GM19452 (cell line): ENCODE results near the gene ZMAT2.
"Not testable (repeated sequence)": the region's sequence is repeated elsewhere in the genome, so short reads cannot be mapped to it uniquely, and the experiment has no call there.

ENCODE experiments used
- ATAC-seq: cut with Tn5 transposase; IDR thresholded peaks from one replicate; pipeline ENCODE4 v1.9.1; 2021; ENCODE audit not compliant: unreplicated experiment

ZMAT2 gene, protein sequence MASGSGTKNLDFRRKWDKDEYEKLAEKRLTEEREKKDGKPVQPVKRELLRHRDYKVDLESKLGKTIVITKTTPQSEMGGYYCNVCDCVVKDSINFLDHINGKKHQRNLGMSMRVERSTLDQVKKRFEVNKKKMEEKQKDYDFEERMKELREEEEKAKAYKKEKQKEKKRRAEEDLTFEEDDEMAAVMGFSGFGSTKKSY

DNA sequence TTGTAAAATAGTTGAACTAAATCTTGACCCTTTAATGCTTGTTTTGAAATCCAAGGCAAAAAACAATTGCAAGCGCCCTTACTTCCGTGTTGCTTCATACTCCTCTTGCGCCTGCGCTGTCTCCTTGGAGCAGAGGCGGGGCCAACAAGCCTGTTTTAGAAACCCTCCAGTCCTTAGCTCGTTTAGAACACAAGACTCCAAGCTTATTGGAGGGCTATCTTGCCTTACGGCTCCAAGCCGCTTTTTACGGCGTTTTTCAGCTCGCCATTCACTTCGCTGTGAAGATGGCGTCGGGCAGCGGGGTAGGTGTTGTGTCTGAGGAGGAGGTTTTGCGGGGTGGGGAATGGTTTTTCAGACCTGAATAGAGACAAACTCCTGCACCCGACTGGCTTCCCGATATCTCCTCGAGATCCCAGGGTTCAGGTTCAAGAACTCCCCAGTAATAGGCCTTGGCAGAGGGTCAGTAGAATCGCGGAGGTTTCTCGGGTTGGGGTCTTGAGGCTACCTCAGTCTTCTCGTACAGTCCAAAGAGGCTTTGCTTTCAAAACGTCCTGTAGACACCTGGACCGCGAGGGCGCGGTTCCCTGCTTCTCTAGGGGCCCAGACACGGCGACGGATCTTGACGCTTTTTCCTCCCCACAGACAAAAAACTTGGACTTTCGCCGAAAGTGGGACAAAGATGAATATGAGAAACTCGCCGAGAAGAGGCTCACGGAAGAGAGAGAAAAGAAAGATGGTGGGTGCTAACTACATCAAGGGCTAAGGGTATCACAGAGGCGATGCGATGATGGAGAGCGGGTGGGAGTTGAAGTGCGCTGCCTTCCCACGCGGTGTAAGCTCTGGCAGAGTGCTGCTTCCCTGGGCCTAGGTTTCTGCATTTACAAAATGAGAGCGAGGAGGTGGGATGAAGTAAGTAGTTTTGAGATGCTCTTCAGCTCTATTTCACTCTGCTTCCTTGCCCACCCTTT, at the start of gene ZMAT2:
Gene ZMAT2 (plus strand): TSS at position 271 of the 968 bp plus-strand sequence. CDS start 14 bp downstream, at position 285.
- ATAC-seq, result peak; percentile 92

DNA sequence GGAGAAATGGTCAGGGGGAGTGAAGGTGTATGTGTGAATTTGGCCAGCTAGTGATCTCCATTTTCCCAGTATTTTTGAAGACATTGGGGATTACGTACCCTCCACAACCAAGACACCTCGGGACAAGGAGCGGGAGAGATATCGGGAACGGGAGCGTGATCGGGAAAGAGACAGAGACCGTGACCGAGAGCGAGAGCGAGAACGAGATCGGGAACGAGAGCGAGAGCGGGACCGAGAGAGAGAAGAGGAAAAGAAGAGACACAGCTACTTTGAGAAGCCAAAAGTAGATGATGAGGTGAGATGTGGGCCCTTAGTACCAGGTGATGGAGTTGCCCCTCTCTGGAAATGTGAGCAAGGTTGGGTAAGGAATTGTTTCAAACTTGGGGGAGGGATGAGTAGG, 41.4 kb upstream of the ZMAT2 start:
- ATAC-seq, result no peak

DNA sequence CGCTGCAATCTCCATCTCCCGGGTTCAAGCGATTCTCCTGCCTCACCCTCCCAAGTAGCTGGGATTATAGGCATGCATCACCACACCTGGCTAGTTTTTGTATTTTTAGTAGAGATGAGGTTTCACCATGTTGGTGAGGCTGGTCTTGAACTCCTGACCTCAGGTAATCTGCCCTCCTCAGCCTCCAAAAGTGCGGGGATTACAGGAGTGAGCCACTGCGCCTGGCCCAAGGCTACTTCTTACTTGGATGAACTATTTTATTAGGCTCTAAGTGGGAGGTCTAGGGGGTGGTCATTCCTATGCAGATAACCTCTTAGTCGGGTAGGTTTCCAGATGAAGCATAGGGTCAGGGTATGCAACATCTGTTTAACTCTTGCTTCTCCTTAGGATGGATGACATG, 39.9 kb upstream of the ZMAT2 start:
- ATAC-seq, result not testable (repeated sequence)

DNA sequence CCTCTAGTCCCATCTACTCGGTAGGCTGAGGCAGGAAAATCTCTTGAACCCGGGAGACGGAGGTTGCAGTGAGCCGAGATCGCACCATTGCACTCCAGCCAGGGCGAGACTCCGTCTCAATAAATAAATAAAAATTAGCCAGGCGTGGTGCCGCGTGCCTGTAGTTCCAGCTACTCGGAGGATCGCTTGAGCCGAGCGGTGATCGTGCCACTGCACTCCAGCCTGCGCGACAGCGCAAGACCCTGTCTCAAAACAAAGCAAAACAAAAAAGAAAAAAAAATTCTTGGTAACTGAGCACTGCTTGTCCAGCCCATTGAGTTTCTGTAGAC, 36.3 kb upstream of the ZMAT2 start:
- no peak for ATAC-seq

DNA sequence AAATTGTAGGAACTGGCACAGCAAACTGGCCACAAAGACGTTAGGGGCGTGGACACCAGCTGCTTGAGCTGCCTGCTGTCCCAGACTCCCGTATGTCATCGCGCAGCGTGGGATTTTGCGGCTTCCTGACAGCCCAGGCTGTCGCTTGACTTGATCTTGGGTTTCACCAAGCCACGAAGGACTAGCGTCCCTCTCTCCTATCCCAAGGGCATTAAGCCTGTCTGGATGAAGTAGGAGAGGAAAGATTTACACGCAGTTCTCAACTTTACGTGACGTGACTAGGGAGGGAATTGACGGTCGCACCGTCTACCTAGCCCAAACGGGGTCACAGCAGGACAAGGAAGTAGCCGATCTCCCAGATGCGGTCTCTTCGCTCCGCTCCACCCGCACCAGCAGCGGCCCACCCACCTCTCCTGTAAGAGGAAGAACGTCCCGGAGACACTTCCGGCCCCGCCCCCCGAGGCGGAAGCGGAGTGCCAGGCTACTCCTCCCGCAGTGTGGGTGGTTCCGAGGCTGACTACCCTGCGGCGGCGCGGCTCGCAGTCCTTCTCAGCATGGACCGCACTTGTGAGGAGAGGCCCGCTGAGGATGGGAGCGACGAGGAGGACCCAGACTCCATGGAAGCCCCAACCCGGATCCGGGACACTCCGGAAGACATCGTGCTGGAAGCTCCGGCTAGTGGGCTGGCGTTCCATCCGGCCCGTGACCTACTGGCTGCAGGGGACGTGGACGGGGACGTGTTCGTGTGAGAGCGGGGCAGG, 35.7 kb upstream of the ZMAT2 start, which contains the start of gene WDR55:
Gene WDR55 (plus strand): TSS at position 546 of the 761 bp plus-strand sequence. CDS start 9 bp downstream, at position 555.
- ATAC-seq, result peak; percentile 99

DNA sequence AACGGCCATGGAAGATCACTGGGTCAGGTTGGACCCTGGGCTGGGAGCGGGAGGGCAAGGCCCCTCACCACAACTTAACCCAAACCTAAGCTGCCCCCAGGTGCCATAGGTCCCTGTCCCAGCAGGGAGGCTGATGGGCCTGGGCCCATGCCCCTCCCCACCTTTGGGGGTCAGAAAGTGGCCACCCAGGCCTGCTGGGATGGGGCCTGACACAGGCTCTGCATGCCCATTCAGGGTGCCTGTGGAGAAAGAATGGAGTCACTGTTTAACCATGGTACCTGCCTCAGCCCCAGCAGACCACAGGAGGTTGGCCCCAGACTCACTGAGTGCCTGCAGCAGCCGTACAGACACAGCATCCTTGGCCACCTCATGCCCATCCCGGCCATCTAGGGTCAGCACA, 29.2 kb upstream of the ZMAT2 start:
- not testable (repeated sequence) for ATAC-seq

DNA sequence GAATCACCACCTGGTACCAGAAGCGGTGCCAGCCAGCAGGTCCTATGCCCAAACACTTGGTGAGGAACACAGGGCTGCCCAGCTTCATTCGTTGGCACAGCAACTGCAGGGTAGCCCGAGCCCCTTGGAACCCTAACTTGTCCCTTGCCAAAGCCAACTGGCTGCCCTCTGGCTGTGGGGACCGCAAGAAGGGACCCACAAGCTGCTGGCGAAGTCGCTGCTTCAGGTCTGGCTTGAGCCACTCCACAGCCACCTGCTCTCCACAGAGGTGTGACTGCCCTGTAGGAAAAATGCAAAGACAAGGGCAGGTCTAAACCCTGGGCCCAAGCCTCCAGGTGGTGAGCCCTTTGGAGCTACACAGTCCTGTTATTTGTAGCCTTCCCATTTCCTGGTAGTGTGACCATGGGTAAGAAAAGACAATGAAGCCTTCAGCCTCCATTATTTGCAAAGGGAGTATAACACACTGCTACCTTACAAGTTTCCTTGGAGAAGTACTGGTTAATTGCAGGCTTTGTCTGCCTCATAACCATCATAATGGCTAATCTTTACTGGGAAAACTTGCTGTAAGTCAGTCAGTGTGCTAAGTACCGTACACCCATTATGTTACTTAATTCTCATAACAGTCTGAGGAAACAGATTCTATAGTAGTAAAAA, 28.6 kb upstream of the ZMAT2 start:
- ATAC-seq, result no peak

DNA sequence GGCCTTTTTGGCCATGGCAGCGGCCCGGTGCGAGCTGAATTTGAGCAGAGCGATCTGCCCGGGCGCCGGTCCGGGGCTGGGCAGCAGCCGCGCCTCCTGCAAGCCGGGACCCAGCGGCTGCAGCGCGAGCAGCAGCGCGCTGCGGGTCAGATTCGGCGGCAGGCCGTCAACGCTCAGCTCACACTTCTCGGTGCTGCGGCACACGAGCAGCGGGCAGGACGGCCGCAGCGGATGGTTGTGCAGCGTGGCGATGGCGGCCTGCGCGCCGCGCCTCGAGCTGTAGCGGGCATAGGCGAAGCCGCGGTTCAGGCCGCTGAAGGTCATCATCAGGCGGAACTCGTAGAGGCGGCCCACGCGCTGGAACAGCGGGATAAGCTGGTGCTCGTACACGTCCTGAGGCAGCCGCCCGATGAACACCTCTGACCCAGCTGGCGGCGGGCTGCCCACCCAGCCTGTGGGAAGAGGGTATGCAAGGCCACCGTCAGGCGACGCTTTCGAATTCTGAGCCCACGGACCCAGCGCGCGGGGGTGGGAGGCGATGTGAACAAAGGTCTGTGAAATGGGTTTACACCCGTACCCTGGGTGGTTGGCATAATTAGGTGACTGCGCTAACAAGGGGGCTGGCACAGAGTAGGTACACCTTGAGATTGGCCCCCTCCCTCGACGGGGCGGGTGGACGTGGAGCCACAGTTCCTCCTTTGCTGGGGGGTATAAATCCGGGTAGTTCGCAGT, 27.6 kb upstream of the ZMAT2 start:
- ATAC-seq, result no peak

DNA sequence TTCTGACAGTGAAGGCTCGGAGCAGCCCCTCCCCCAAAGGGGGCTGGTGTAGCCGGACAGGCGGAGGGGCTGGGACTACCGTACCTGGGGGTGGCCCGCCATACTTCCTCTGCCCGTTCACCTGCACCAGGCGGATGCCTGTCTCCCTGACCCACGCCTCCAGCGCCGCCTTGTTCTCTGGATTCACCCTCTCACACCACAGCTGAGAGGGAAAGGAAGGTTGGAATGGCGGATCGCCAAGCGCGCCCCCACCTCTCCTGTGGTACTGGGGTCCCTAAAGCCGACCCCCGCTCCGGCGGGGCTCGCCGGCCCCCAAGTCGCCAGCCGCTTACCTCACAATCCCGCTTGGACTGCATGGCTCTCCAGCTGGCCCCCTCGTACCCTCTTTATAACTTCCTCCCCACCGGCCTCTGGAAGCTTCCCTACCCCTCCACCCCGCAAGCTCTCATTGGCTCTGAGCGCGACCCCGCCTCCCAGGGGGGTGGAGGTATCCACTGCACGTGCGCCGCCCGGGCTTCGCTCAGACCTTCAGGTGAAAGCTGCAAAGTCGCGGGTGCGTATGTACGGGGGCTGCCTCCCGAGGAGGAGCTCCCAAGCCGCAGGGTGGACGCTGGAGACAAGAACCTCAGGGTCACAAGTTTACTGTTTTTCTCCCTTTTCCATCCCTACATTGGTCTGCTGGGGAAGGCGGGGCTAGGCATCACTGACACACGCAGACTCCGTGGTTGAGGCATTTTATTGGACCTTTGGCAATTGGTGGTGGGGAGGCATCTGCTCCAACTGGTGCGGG, 26.9 kb upstream of the ZMAT2 start, which contains the start of gene DND1:
Gene DND1 (minus strand): TSS at position 390 of the 790 bp plus-strand sequence. CDS start 34 bp downstream, at position 356.
- ATAC-seq, result no peak

DNA sequence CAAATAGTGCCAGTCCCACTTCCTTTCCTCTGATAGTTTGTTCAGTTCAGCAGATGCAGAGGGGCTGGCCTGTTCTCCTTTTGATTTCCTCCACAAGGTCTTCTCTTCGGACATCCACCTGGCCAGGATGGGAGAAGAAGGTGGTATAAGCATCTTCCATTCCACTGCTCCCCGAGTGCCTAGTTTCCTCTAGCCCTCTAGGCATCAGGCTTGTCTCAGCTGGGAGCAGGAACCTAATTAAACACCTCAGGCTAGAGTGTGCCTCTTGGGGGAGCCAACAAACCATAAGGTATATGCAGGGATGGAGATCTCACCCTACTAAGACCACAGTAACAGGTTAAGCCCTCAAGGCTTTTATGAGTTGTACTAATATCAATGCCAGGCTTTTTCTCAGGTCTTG, 26.0 kb upstream of the ZMAT2 start:
- ATAC-seq, result no peak

DNA sequence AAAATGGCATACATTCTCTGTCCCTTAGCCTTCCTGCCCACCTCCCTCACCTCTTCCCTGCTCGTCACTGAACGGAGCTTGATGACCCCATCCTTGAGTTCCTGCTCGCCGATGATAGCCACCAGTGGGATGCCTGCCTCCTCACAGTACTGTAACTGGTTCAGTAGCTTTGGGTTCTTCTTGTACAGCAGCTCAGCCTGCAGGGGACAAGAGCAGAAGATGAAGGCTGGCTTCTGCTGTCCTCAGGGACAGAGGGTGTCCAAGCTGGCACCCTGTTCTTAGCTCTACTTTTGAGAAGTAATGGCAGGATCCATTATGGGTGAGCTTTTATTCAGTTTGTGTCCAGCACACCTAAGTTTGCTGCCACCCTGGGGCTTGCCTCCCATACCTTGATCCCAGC, 25.6 kb upstream of the ZMAT2 start:
- no peak for ATAC-seq

DNA sequence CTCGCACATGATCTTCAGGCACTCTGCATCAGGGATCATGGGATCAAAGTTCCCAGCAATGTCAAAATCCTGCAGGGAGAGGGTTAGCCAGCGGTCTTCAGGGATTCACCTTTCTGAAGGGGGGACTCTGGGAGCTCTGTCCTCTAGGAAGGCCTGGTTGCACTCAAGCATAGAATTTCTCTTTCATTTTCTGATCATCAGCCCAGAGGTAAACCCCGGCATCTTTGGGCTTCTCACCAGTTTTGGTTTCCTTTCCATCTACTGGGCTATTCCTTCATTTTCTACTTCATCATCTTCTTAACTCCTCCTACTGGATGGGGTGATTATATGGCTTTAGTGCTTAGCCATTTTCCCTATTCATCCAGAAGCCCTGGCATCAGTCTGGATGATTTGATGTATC, 22.3 kb upstream of the ZMAT2 start:
- peak; percentile 68 for ATAC-seq

DNA sequence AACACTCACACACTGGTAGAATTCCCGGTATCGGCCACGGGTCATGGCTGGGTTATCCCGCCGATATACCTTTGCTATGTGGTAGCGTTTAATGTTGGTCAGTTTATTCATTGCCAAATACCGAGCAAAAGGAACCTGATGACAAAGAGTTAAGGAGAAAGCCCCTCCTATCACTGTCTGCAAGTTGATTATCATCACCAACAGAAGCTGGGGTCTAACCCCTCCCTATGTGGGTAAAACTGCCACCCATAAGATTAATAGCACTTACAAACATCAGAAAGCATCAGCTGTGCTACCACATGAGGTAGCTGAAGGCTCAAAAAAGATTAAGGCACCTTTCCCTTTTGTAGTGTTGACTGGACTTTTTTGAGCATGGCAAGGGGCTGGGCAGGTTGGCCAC, 21.3 kb upstream of the ZMAT2 start:
- ATAC-seq, result no peak

DNA sequence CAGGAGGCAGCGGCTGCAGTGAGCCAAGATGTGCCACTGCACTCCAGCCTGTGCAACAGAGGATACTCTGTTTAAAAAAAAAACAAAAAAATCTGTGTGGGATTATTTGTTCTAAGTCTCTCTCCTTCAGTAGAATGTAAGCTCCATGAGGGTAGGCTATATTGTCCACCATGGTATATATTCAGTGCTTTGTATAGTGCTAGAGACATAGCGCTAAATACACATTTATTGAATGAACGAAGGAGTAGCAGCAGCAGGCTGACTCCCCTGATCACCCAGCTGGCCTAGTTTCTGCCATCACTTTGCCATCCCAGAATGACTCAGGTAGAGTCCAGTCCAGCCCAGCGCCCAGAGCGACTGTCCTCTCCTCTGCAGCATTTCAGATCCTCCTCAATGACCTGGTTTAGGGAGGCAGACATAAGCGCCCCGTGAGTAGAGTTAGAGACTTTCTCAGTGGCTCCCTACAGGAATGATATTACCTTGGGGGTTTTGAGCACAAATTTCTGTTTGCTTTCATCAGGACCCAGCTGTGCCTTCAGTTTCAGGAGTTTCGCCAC, 9.8 kb upstream of the ZMAT2 start:
- no peak for ATAC-seq

DNA sequence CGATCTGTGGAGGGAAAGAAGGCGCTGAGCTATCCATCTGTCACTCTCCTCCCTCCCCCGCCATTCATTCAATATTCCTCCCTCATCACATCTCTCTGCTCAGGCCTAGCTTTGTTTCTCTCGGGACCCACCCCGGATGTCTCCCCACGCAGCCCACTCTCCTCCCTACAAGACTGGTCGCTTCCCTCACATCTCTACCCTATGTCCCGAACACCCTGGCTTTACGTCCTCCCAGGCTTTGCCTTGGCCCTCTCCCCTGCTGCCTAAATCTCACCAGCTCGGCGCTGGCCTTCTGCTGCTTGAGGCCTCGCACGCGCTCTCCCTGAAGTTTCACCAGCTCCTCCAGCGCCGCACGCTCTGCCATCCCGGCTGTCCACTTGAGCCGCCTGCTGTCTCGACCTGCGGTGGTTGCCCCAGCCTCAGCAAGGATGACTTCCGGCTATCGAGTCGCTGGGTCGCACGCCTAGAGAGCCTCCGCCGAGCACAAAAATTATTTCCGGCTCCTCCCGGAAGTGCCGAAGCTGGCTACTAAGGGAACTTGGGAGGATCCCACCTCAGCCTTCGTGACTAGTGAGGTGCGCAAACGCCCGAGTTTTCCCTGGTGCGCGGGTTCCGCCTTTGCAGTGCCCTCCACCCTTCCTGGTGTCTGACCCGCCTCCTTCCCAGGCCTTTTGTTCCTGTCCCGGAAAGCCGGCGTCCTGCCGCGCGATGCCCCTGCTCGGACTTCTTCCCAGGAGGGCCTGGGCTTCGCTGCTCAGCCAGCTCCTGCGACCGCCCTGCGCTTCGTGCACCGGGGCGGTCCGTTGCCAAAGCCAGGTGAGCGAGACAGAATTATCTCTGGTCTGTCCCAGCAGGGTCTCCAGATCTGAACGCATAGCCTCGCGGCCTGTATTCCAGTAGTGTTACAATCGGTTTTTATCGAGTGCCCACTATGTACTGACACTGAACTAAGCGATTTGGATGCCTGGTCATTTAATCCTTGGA, 9.0 kb upstream of the ZMAT2 start, which contains the start of the genes HARS1 and HARS2:
Gene HARS1 (minus strand): TSS at position 430 of the 984 bp plus-strand sequence. CDS start 66 bp downstream, at position 364.
Gene HARS2 (plus strand): TSS at position 515 of the 984 bp plus-strand sequence. CDS start 194 bp downstream, at position 709.
- peak; percentile 98 for ATAC-seq

DNA sequence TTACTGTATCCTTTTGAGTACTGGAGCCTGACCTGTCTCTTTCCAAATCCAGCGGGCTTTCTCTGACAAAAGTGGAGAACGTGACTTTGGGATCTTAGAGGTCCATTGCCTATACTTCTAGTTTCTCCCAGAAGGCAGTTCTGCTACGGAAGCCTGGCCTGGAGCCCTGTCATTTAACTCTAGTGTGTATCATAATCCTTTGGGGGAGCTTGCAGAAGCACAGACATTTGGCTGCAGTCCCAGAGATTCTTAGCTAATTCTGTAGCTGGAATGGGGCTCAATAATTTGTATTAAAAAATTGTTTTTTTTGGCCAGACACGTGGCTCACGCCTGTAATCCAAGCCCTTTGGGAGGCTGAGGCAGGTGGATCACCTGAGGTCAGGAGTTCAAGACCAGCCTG, 6.0 kb upstream of the ZMAT2 start:
- ATAC-seq, result no peak

DNA sequence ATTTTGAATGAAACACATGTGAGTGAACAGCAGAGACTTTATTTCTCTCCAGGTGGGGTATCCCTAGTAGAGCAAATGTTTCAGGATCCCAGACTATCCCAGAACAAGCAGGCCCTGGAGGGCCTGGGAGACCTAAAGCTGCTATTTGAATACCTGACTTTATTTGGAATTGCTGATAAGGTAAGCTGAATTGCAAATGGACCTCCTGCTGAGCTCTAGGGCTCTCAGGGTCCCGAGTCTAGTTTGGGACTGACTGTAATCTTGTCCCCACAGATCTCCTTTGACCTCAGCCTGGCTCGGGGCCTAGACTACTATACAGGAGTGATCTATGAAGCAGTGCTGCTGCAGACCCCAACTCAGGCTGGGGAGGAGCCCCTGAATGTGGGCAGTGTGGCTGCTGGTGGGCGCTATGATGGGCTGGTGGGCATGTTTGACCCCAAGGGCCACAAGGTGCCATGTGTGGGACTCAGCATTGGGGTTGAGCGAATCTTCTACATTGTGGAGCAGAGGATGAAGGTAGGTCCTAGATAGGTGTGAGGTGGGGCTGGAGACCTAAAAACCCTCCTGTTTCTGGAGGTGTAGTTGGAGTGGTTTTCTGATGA, 3.3 kb upstream of the ZMAT2 start:
- no peak for ATAC-seq
